ENCODE measurements around the gene DMRT2. TPM values are rescaled to one million over a fixed set of nuclear protein-coding genes. Genes with fewer than 3 reads are reported as not detected.

DMRT2 gene
- polyA plus RNA-seq, 5 donors: 0.08 to 1.4 (median 0.12) TPM; not detected in 2

DNA sequence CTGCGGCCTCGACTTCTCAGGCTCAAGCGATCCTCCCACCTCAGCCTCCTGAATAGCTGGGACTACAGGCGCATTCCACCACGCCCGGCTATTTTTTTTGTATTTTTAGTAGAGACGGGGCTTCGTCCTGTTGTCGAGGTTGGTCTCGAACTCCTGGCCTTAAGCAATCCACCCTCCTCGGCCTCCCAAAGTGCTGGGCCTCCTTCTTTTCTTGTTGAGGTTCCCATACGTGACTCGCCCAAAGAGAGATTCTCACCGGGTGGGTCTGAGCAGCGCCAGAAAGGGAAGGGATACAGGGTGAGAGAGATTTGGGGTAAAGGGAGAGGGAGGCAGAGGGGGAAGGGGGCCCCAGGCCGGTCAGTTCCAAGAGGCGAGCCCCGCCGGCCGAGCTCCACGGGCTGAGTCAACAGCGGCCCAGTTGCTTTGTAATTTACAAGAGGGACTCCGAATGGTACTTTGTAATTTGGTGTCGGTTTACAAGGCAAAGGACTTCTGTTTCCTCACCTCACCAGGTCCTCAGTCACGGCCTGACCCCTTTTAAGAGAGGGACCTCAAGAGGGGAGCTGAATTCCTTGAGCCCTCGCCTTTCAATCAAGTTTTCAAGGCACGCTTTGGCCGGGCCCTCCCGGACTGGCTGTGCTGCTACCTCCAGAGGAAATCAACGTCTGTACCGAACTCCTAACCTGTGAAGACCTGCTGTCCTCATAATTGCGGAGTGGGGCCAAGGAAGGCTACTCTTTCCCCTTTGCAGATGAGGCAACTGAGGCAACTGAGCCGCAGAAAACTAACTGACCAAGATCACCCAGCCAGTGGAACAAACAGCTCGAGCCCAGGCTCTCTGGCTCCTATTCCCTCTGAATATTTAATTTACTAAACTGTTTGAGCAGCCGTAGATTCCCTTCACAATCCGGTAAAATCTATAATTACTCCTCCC lies 3.3 kb upstream of the DMRT2 start:
- no peak for DNase-seq

- no peak for DNase-seq
Measured at GRCh38 chr9:1047591-1048230, 2.4 kb upstream of the DMRT2 start.

GRCh38 chr9:1048231-1048619 lies 1.9 kb upstream of the DMRT2 start:
- DNase-seq: no peak

DNA sequence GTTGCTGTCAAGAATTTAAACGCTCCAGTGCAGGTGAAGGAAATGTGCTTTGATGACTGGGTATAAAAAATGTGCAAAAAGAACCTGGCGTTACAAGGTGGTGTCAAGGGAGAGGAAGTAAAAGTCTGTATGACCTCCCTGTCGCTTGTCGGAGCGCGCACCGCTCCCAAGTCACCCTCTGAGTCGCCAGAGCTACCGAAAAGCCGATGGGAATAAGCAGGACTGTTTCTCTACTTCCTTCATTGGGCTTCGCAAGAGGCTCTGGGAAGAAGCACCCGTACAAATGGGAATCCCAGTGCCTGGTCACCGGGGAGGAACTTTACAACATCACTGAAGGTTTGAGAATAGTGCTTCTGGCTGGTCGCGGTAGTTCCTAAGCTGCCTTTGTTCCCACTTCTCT lies 1.3 kb upstream of the DMRT2 start:
- no peak for DNase-seq

DNA sequence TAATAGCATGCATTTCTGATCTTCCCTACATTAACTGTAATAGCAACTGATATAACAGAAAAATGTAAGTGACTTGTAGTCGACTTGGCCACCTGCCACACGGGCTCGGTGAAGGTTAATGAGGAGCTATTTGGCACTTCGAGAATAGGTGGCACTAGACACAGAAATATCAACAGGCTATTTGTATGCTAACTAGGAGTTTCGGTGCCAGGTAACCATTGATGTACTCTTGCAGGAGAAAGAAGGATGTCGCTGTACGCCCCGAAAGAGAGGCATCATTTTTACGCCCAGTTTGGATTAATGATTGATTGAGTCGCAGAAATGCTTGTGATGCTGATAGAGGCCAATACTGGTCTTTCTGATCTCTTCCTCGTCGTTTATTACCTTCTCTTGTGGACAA lies 516 bp upstream of the DMRT2 start:
- DNase-seq: no peak

DNA sequence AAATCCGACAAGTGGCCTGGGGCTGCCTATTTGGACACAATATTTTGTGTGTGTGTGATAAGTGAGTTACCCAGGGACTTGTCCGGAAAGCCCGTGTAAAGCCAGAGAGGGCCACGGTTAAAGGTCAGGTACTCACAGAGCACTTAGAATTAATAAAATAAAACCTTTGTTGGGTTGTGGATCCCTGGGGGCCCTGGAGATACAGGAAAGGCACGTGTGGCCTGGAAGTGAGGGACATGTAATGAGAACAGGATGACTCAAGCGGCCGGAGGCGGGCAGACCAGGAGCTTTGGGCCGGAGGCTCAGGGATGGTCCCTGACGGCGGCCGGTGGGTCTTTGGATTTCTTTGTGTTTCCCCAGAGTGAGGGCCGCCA lies 1.0 kb downstream of the DMRT2 start:
- DNase-seq: no peak

DNA sequence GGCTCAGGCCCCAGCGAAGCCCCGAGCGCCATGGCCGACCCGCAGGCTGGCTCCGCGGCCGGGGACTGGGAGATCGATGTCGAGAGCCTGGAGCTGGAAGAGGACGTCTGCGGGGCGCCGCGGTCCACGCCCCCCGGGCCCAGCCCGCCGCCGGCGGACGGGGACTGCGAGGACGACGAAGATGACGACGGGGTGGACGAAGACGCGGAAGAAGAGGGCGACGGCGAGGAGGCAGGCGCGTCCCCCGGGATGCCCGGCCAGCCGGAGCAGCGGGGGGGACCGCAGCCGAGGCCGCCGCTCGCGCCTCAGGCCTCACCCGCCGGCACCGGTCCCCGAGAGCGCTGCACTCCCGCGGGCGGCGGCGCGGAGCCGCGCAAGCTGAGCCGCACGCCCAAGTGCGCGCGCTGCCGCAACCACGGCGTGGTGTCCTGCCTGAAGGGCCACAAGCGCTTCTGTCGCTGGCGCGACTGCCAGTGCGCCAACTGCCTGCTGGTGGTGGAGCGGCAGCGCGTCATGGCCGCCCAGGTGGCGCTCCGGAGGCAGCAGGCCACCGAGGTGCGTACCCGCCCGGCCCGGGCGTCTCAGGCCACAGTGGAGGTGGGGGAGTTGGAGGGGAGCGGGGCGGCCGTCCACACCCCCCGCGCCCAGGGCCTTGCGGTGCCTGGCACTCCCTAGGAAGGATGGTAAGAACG lies 1.6 kb downstream of the DMRT2 start:
- no peak for DNase-seq

- DNase-seq: no peak
Measured at GRCh38 chr9:1052365-1053281, 2.5 kb downstream of the DMRT2 start.

GRCh38 chr9:1053282-1053621 lies 3.1 kb downstream of the DMRT2 start:
- DNase-seq: no peak

DNA sequence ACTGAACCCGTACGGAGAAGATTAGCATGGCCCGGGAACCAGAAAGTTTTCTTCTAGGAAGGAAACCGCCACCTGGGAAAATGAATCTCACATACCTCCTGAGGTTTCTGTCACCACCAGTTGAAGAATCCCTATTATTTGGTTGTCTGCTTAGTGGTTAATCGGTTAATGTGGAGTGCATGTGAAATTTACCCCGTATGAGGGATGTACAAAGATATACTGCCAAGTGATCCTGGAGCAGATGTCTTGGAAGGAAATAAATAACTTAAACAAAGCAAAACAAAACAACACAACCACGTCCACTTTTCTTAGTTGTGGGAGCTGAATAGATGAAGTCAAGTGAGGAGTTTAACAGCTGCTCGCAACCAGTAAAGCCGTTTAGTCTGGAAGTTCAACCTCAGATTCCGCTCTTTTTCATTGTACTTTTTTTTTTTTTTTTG lies 3.8 kb downstream of the DMRT2 start:
- DNase-seq: no peak

GRCh38 chr9:1055166-1055565 lies 5.0 kb downstream of the DMRT2 start:
- no peak for DNase-seq

DNA sequence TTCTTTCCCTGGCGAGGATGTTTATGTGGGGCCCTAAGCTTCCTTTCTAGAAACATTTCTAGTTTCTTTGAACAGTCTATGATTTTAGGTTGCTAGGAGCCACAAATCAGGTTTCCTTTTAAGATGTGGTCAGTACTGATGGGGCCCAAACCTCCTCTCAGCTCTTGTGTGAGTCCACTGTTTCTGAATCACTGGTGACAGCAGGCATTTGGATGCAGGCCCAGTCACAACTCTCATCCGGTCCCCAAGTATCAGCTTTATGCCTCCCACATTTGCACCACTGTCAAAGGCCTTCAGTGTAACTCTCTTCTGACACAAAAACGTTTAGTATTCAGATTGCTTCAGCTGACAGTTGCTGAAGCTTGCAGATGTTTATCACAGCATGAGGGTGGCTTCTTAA lies 7.8 kb downstream of the DMRT2 start:
- no peak for DNase-seq

- DNase-seq: no peak
Measured at GRCh38 chr9:1058826-1059487, 8.8 kb downstream of the DMRT2 start.

GRCh38 chr9:1065130-1065529 lies 15.0 kb downstream of the DMRT2 start:
- DNase-seq: no peak

DNA sequence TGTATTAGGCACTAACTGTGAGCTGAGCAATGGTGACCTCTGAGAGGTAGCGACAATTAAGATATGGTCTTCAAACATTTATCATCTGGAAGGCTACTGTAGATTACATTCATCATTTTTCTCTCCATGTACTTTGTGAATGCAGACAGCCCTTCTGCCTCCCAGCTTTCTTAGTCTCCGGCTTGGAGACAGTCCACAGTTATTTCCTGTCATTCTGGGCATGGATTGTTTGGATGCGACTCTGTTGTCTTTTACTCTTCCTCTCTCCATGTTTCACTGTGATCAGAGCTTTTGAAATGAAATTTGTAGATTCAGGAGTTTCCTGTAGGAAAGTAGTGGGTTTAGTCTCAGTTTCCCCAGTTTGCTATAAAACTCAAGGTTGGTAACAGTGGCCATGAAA lies 20.5 kb downstream of the DMRT2 start:
- no peak for DNase-seq

- DNase-seq: no peak
Measured at GRCh38 chr9:1071730-1072129, 21.6 kb downstream of the DMRT2 start.

DNA sequence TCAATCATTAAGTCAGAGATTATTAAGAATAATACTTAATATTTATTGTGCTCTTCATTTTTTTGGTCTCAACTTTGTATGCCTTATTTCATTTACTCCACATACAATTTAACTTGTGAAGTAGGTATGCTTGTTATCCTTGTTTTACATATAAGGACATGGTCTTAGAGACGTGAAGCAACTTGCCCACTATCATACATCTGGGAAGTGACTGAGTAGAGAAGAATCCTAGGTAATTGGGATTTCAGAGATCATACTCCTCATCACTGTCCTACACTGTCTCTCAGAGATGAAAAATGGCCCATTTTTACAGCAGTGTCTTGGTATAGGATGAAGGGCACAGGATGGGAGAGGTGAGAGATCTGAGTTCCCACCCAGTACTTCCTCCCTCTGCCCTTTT lies 23.3 kb downstream of the DMRT2 start:
- DNase-seq: no peak

- no peak for DNase-seq
Measured at GRCh38 chr9:1077616-1078015, 27.5 kb downstream of the DMRT2 start.

DNA sequence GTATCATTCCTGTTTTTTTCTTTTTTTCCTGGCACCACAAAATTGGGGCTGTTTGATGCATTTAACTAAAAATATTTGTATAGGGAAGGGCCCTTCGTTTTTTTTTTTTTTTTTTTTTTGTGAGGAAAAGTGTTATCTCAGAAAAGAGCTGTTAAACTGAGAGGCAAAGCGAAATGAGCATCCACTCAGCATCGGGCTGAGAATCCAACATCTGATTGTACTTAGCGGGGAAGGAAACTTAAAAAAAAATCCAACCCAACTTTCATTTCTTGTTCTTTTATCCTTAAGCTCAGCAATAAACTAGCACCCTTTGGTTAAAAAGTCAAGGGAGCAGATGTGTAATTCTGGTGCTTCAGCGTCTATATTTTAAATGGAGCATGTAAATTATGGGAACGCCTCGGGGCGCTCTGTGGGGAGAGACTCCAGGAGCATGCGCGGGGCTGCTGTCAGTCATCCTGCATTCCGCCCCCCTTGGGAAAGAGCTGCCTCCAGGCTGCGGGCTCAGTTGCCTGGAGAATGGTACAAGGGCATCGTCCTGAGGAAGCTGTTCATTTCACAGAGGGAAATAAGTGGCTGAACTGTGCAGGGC lies 33.3 kb downstream of the DMRT2 start:
- DNase-seq: peak; percentile 8 to 9

DNA sequence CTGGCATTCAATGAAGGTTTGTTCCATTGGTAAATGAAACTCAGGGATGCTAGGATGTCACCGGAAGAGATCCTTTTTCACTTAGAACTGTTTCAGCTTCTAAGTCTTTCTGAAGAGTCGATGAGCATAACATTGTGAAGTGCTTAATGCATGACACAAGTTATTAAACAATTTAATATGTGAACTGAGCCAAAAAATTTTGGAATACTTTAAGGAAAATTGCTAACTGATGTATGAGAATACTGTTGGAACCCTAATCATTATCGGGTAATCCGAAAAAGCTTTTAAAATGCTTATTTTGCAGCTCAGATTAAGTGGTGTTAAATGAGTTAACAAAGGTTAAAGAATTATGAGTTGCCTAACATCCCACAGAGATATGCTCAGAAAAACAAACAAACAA lies 34.9 kb downstream of the DMRT2 start:
- DNase-seq: no peak

DNA sequence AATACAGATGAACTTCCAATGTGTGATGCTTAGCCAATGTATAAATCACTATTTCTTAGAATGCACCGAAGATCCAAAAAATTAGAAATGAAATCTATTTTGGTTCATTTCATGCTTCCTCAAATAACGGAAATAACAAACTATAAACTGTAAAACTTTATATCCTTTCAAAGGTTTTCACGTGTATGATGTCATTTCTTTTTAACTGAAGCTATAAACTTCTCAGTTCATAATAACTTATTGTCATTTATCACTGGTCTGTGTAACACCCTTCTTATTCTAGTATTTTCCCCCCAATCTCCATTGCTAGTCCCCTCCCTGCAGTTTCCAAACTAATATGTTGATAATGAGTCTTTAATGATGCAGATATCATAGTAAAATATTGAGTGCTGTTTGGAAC lies 36.4 kb downstream of the DMRT2 start:
- DNase-seq: no peak
